ENCODE measurements around the gene CCDC85A.

DNA sequence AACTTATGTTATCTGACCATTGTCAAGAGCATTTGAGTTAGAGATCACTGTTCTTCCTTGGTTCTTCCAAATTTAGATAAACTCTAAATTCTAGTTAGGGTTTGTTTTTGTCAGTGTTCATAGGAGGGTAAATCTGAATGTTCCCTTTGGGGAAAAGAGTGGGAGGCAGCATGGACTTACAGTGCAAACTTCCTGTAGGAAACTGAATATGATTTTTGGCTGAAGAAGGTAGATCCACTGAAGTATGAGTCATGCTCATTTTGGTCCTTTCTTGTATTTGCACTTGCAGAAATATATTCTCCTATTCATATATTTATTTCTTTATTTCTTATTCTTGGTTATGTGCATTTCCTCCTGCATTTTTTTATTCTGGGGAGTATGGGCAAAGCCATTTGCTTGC is 27.3 kb downstream of the CCDC85A start:
- TF ChIP-seq, protein P1, sequence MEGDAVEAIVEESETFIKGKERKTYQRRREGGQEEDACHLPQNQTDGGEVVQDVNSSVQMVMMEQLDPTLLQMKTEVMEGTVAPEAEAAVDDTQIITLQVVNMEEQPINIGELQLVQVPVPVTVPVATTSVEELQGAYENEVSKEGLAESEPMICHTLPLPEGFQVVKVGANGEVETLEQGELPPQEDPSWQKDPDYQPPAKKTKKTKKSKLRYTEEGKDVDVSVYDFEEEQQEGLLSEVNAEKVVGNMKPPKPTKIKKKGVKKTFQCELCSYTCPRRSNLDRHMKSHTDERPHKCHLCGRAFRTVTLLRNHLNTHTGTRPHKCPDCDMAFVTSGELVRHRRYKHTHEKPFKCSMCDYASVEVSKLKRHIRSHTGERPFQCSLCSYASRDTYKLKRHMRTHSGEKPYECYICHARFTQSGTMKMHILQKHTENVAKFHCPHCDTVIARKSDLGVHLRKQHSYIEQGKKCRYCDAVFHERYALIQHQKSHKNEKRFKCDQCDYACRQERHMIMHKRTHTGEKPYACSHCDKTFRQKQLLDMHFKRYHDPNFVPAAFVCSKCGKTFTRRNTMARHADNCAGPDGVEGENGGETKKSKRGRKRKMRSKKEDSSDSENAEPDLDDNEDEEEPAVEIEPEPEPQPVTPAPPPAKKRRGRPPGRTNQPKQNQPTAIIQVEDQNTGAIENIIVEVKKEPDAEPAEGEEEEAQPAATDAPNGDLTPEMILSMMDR (conservative IDR thresholded peaks at IDR 0.05; ENCODE audit: low read length), result no peak
- TF ChIP-seq EZH2phosphoT487 (IDR thresholded peaks at IDR 0.05; ENCODE audit: borderline replicate concordance), result no peak
